ENCODE results near the gene DHRS12. TPM values are rescaled to one million over a fixed set of nuclear protein-coding genes. Genes with fewer than 3 reads are reported as not detected.

The DHRS12 gene
- total and polyA plus RNA-seq, 7 donors: 7.4 to 26.9 (median 15.8) TPM

DNA sequence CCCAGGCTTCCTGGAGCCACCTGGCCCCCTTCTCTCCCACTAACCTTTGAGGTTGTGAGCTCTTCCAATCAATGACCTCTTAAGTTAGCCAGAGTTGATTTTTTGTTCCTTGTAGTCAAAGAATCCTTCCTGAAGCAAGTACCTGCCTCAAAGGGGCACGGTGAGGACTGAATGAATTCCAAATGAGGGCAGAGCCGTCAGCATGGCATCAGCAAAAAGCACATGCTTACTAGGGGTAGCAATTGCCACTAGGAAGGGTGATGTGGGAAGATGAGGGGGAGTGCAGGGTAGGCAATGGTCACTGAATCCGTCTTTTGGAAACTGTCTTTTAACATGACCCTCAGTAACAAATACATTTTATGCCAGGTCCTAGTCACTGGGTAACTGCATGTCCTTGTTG is 15.6 kb upstream of the DHRS12 start:
- Histone ChIP-seq H3K4me1 (peaks cover 0 to 28% (median 18%) of the 10 kb centered on the region in 4 donors), H3K36me3 (no peaks in the 10 kb centered on the region), H3K27ac (no peak overlapping the region), H3K9me3 (no peaks in the 10 kb centered on the region), H3K4me3 (no peak overlapping the region), H3K27me3 (no peaks in the 10 kb centered on the region)
- WGBS, 2 donors: 88 to 90% methylated on average over 3 of the region's 3 CpGs
- peak; percentile 44 for DNase-seq
- TF ChIP-seq POLR2A (IDR thresholded peaks at IDR 0.05) (no peak), POLR2AphosphoS5 (IDR thresholded peaks at IDR 0.05) (no peak)
- TF ChIP-seq, protein P1, sequence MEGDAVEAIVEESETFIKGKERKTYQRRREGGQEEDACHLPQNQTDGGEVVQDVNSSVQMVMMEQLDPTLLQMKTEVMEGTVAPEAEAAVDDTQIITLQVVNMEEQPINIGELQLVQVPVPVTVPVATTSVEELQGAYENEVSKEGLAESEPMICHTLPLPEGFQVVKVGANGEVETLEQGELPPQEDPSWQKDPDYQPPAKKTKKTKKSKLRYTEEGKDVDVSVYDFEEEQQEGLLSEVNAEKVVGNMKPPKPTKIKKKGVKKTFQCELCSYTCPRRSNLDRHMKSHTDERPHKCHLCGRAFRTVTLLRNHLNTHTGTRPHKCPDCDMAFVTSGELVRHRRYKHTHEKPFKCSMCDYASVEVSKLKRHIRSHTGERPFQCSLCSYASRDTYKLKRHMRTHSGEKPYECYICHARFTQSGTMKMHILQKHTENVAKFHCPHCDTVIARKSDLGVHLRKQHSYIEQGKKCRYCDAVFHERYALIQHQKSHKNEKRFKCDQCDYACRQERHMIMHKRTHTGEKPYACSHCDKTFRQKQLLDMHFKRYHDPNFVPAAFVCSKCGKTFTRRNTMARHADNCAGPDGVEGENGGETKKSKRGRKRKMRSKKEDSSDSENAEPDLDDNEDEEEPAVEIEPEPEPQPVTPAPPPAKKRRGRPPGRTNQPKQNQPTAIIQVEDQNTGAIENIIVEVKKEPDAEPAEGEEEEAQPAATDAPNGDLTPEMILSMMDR (IDR thresholded peaks at IDR 0.05): no peak
- intact Hi-C loops (cut with DNase I): loop anchor here (5.0 kb wide), 2 partner anchors 193 to 308 kb away; partner anchors contain the start of genes ALG11, ATP7B and NEK5

DNA sequence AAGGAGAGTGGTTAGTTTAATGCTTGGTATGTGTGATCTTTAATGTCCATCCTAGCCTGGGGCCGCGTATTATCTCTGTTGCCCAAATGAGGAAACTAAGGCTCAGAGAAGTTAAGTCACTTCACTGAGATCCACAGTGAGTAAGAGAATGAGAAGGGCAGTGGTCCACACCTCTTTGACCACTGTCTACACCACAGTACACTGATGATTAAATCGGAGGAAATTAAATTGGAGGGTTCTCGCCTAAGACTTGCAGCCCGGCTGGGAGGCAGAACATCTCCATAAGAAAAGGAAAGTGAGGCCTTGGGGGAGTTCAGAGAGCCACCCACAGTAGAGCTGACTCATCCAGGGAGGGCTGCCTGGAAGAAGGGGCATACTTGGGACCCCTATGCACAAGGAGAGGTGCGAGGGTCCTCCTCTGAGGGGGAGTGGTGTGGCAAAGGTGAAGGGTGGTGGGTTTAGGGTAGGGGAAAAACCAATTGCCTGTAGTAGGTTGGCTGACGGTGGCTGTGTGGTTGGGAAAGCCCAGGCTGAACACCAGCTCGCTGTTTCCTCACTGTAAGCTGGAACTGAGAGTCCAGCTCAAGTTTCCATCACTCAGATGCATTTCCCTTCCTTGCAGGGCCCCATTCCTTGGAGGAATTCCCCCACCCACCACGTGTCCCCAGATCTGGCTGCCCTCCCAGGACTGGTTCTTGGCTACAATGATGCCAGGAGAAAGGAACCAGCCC is 15.0 kb upstream of the DHRS12 start:
- TF ChIP-seq EP300 (IDR thresholded peaks at IDR 0.05) (no peak), POLR2AphosphoS5 (IDR thresholded peaks at IDR 0.05) (no peak)
- TF ChIP-seq, protein P1 (IDR thresholded peaks at IDR 0.05): no peak
- H3K27me3 ChIP-seq: no peaks in the 10 kb centered on the region
- peaks cover 0 to 23% (median 16%) of the 10 kb centered on the region in 4 donors for H3K4me1 ChIP-seq
- H3K27ac ChIP-seq: no peak overlapping the region
- no peaks in the 10 kb centered on the region for H3K36me3 ChIP-seq
- intact Hi-C loops (cut with DNase I): loop anchor here (5.0 kb wide), 2 partner anchors 193 to 308 kb away; partner anchors contain the start of genes ALG11, ATP7B and NEK5
- DNase-seq: peak; percentile 76
- H3K4me3 ChIP-seq: no peak overlapping the region
- H3K9me3 ChIP-seq: no peaks in the 10 kb centered on the region
- WGBS, 2 donors: 68 to 79% methylated on average over 9 of the region's 9 CpGs

DNA sequence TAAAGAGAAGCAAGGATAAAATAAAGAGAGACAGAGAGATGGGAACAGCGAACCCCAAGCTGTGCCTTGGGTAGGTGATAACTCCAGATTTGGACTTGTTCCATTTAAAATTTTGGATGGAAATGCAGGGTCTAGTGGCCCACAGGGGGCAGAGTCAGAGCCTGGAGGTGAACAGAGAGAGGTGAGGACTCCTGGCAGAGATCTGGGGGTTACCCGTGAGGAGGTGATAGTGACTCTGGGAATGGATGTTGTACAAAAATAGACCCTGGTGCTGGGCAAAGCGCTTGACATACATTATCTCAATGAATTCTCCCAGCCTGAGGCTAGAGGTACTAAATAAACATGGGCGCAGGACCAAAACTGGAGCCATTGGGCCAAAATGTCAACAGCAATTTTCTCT is 14.3 kb upstream of the DHRS12 start:
- WGBS, 2 donors: 92 to 97% methylated on average over 4 of the region's 4 CpGs
- intact Hi-C loops (cut with DNase I): loop anchor here (5.0 kb wide), 2 partner anchors 194 to 309 kb away; partner anchors contain the start of genes ALG11, ATP7B and NEK5
- Histone ChIP-seq H3K27ac (no peak overlapping the region), H3K27me3 (no peaks in the 10 kb centered on the region), H3K4me3 (no peak overlapping the region), H3K9me3 (no peaks in the 10 kb centered on the region), H3K4me1 (peaks cover 0 to 23% (median 15%) of the 10 kb centered on the region in 4 donors), H3K36me3 (no peaks in the 10 kb centered on the region)
- TF ChIP-seq, protein P1 (IDR thresholded peaks at IDR 0.05): no peak
- no peak for TF ChIP-seq POLR2AphosphoS5 (IDR thresholded peaks at IDR 0.05)
- no peak for TF ChIP-seq EP300 (IDR thresholded peaks at IDR 0.05)
- no peak for TF ChIP-seq POLR2A (IDR thresholded peaks at IDR 0.05)
- peak; percentile 46 for DNase-seq

DNA sequence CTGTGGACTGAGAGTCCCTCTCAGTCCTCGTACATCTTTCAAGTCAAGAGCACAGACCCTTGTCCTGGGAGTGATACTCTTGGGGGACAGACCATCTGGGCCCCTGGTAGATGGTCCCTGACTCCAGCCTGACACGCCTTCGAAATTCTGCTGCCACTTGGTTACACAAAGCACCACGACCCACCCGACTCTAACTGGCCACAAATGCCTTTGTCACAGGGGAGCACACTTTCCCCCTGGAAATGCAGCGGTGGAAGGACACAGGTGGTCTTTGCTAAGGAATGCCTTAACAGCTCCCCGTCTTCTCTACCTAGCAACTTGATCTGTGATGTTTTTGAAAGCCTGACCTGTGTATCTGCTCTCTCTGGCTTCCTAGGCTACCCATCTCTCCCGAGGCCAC is 13.8 kb upstream of the DHRS12 start:
- Histone ChIP-seq H3K36me3 (no peaks in the 10 kb centered on the region), H3K9me3 (no peaks in the 10 kb centered on the region), H3K4me3 (no peak overlapping the region), H3K27ac (no peak overlapping the region), H3K27me3 (no peaks in the 10 kb centered on the region), H3K4me1 (peaks cover 0 to 23% (median 15%) of the 10 kb centered on the region in 4 donors)
- WGBS, 2 donors: 75 to 88% methylated on average over 8 of the region's 8 CpGs
- intact Hi-C loops (cut with DNase I): loop anchor here (5.0 kb wide), 2 partner anchors 195 to 310 kb away; partner anchors contain the start of genes ALG11, ATP7B and NEK5
- TF ChIP-seq POLR2A (IDR thresholded peaks at IDR 0.05) (no peak), POLR2AphosphoS5 (IDR thresholded peaks at IDR 0.05) (no peak), EP300 (IDR thresholded peaks at IDR 0.05) (no peak)
- TF ChIP-seq, protein P1 (IDR thresholded peaks at IDR 0.05): no peak
- DNase-seq: peak; percentile 58
